Measurements from ENCODE around the gene CPA5.
A peak's percentile ranks its signal among the peaks of the same experiment; 100 is the strongest.

Gene CPA5

DNA sequence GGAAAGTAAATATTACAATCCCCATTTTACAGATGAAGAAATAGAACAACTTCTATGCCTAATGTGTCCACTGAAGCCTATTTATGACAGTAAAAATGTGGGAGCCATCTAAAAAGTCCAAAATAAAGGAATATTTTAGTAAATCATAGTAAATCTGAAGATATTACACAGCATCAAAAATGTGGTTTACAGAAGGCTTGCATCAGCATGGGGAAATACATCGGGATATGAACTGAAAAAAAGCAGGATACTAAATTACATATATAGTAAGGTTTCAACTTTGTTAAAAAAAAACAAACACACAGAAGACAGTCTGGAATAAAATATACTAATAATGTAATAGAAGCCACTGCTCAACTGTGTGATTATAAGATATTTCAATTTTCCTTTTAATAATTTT lies 56.5 kb downstream of the CPA5 start:
- no peak for DNase-seq

DNA sequence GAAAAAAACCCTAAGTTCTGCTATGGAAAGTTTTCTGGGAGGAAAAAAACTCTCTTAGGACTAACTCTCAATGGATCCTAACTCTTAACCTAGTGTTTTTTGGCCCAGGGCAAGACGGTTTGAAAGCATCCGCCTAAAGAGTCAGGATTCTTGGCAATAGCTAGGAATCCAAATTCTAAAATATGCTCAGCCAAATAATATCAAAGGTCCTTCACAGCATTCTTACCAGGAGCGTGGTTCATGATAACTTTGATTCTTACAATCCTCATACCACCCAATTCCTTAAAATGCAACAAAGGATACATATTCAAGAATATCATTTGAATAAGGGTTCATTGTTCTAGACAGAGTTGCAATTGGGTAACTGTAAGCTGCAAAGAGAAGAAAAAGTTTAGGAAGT lies 57.0 kb downstream of the CPA5 start:
- DNase-seq: no peak

DNA sequence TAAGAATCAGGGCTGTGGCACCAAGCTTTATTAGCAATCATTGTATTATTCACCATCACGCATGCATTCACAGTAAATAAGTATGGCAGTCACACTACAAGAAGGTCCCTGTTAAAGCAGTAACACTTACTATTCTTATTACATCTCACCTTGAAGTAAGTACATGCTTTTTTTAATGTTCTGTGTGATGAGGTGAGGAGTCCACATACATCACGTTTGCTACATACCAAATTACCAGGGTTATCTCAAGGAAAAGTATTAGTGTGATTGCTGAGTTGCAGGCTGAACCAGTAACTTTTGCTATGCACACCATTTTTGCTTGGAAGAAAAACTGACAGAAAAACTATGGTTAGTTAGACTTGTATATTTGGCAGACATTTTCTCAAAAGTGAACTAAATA lies 60.4 kb downstream of the CPA5 start:
- DNase-seq: no peak

DNA sequence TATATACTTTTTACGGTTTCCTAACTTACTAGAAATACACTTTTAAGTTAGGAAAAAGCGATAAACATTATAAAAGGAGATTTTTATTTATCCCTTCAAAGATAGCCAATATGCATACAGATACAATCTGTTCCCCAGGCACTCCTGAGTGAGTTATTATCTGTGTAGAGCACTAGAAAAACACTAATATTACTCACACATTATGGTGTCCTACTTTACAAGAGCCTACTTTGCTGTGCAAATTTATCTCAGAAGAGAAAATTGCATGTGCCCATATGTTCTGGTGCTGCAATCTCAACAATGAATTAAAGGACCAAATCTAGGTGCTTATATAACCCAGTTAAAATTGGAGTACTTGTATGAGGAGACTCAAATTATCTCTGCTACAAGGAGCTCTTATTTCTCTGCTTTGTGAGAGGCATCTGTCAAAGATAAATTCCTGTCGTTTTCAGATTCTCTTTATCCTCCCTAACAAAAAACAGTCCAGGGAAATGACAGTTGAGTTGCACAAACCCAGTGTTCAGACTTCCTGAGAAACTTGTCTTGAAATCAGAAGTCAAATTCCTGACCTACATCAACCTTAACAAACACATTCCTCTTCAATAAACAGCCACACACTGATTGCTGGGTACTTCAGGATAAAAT lies 64.6 kb downstream of the CPA5 start:
- no peak for DNase-seq

DNA sequence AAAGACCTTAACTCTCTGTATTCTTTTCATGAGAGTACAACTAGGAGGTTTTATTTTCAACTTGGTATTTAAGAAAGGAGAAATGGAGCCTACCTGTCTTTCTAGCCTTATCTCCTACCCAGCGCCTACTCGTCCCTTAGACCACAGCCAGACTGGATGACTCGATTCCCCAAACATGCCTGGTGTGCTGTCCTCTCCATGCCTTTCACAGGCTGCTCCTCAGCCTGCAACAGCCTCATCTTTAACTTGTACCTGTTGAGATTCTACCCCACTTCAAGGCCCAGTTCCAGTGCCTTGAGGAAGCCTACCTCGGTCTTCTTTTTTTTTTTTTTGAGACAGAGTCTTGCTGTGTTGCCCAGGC lies 65.1 kb downstream of the CPA5 start:
- DNase-seq: no peak

DNA sequence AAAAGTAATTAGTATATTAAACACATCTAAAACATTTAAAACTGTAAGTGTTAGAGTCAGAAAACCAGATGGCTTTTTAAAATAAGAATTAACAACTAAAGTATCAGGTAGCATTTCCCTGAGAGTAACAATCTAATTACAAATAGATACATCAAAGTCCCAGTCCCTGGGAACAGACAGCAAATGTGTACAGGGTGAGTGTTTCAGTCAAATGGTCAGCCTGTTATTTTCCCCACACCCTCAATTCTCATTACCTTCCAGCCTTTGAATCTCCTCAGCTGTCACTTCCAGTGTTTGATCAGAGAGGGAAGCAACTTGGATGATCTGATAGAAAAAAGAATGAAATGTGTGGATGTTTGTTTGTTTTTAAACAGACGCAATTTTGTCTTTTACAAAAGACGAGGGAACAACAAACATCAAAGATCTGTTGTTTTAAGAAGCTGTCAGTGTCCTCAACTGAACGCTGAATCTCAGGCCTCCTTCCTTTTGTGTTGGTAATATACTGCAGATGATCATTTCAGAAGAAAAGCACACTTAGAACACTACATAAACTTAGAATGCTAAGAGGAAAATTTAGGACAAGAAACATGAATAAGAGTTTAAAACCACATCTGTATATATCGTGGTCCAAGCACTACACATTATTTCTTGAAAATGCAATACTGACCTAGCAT lies 66.4 kb downstream of the CPA5 start:
- DNase-seq: no peak

DNA sequence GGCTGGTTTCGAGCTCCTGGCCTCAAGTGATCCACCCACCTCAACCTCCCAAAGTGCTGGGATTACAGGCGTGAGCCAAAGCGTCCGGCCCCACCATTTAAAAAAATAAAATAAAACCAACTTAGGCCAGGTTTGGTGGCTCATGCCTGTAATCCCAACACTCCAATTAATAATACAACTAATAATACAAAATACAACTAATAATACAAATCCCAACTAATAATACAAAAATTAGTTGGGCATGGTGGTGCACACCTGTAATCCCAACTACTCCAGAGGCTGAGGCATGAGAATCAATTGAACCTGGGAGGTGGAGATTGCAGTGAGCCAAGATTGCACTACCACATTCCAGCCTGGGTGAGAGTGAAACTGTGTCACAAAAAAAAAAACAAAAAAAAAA lies 68.6 kb downstream of the CPA5 start:
- DNase-seq: no peak

DNA sequence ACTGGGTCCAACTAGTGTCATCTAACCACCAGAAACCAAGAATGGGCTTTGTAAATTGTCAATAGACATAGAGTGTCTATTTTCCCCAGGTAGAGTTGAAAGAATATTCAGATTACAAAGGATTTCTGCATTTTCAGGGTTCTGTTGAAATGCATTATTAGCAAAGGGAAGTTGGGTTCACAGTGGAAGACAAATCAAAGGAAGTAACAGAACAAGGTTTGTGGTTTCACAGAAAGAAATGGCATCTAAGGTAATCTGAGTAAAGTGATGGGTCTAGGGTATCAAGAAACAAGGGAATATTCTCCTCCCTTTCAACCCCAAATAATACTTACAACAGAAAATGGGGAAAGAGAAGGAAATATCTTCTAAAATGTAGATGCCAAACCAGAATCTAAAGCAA lies 70.4 kb downstream of the CPA5 start:
- DNase-seq: no peak

DNA sequence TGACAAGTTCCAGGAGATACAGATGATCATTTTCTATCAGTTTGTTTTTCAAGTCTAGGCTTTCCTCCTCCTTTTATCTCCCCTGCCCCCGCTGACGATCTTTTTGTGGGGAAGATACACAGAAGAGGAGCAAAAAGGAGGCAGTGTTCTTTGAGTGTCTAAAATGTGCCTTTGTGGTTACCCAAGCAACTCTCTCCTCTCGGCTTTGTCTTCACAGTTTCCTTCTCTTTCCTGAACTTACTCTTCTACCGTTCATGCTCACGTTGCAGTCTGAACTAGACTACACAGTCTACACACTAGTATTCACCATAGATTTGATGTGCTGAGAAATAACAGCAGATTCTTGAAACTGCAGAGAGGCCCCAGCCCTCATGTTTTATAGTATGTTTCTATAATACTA lies 72.6 kb downstream of the CPA5 start:
- peak; percentile 57 for DNase-seq

DNA sequence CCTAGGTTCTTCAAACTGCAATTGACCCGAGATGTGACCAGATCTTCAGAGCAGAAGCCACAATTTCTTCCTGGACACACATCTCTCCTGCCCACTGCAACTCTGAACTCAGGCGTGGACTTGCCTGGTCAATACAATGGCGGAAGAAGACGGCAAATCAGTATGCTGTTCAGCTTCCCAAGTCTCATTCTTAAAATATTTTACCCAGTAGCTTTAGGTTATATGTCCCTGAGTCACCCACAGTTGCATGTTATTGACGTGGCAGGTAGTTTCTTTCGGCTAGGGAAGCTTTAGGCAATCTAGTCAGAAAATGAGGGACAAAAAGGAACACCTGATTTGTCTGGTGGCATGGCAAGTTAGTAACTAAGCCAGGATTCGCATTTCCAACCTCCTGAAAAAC lies 73.7 kb downstream of the CPA5 start:
- no peak for DNase-seq
